SJCRH30 (cell line): Measurements from ENCODE around the gene CELF5. TPM values are rescaled to one million over a fixed set of nuclear protein-coding genes. Genes with fewer than 3 reads are reported as not detected.
A peak's percentile ranks its signal among the peaks of the same experiment; 100 is the strongest.
"Not testable (repeated sequence)": the region's sequence is repeated elsewhere in the genome, so short reads cannot be mapped to it uniquely, and the experiment has no call there.

ENCODE experiments used
- DNase-seq, 2 experiments: peaks; one replicate each; pipeline ENCODE4 v3.0.0-alpha.2; 2015 to 2020
- H3K27ac ChIP-seq: fragments of 250-450 bp; sonication (Bioruptor Pico); 2 replicates; pipeline ENCODE4 v1.5.1; 2020; ENCODE audit warnings: mild to moderate bottlenecking, moderate library complexity
- H3K27me3 ChIP-seq: fragments of 250-450 bp; sonication (Bioruptor Pico); 2 replicates; pipeline ENCODE4 v1.5.1; 2020; ENCODE audit warnings: mild to moderate bottlenecking, moderate library complexity
- H3K36me3 ChIP-seq: fragments of 250-450 bp; sonication (Bioruptor Pico); 2 replicates; pipeline ENCODE4 v1.5.1; 2020; ENCODE audit warnings: mild to moderate bottlenecking, moderate library complexity
- H3K4me1 ChIP-seq: fragments of 250-450 bp; sonication (Bioruptor Pico); 2 replicates; pipeline ENCODE4 v1.5.1; 2020; ENCODE audit warnings: mild to moderate bottlenecking, moderate library complexity
- H3K4me3 ChIP-seq: fragments of 250-450 bp; sonication (Bioruptor Pico); 2 replicates; pipeline ENCODE4 v1.5.1; 2020; ENCODE audit warnings: mild to moderate bottlenecking, moderate library complexity
- H3K9me3 ChIP-seq: fragments of 250-450 bp; sonication (Bioruptor Pico); replicated peaks from 2 replicates; pipeline ENCODE4 v1.5.1; 2020; ENCODE audit warnings: mild to moderate bottlenecking, moderate library complexity
- total RNA-seq: library from RNA; depleted of rRNA; stranded (reverse); fragments of >200 nt; shearing (Covaris generic); gene quantifications from 2 replicates; pipeline ENCODE4 v1.2.3, GENCODE V29; 2014

CELF5 gene
- total RNA-seq, 1 experiment from 2014 or later, result not detected

- Histone ChIP-seq H3K9me3 (no peaks in the 10 kb centered on the region), H3K4me1 (no peaks in the 10 kb centered on the region), H3K27me3 (no peaks in the 10 kb centered on the region), H3K36me3 (peaks cover 15% of the 10 kb centered on the region), H3K4me3 (no peak overlapping the region), H3K27ac (no peak overlapping the region)
- DNase-seq, result peak; percentile 45 to 60
Observed at GRCh38 chr19:3210347-3211017, 14.0 kb upstream of the CELF5 start.

GRCh38 chr19:3211191-3211590, 13.3 kb upstream of the CELF5 start:
- no peak for DNase-seq
- H3K4me1 ChIP-seq, result no peaks in the 10 kb centered on the region
- H3K4me3 ChIP-seq, result no peak overlapping the region
- H3K27me3 ChIP-seq, result no peaks in the 10 kb centered on the region
- no peaks in the 10 kb centered on the region for H3K9me3 ChIP-seq
- H3K27ac ChIP-seq, result no peak overlapping the region
- peaks cover 15% of the 10 kb centered on the region for H3K36me3 ChIP-seq

GRCh38 chr19:3213159-3213558, 11.3 kb upstream of the CELF5 start:
- no peaks in the 10 kb centered on the region for H3K9me3 ChIP-seq
- no peaks in the 10 kb centered on the region for H3K36me3 ChIP-seq
- no peak overlapping the region for H3K27ac ChIP-seq
- no peaks in the 10 kb centered on the region for H3K27me3 ChIP-seq
- DNase-seq, result no peak
- no peak overlapping the region for H3K4me3 ChIP-seq
- no peaks in the 10 kb centered on the region for H3K4me1 ChIP-seq

GRCh38 chr19:3216874-3217273, 7.6 kb upstream of the CELF5 start:
- Histone ChIP-seq H3K4me3 (no peak overlapping the region), H3K4me1 (no peaks in the 10 kb centered on the region), H3K27ac (no peak overlapping the region), H3K27me3 (no peaks in the 10 kb centered on the region), H3K9me3 (no peaks in the 10 kb centered on the region), H3K36me3 (no peaks in the 10 kb centered on the region)
- no peak for DNase-seq

GRCh38 chr19:3220576-3220975, 3.9 kb upstream of the CELF5 start:
- H3K36me3 ChIP-seq, result no peaks in the 10 kb centered on the region
- no peak for DNase-seq
- no peak overlapping the region for H3K27ac ChIP-seq
- no peak overlapping the region for H3K4me3 ChIP-seq
- no peaks in the 10 kb centered on the region for H3K4me1 ChIP-seq
- H3K9me3 ChIP-seq, result no peaks in the 10 kb centered on the region
- no peaks in the 10 kb centered on the region; the same call in 1 of the 2 replicates for H3K27me3 ChIP-seq

- H3K27me3 ChIP-seq, H3K4me3 ChIP-seq, H3K4me1 ChIP-seq, DNase-seq, H3K9me3 ChIP-seq, H3K36me3 ChIP-seq, H3K27ac ChIP-seq: not testable (repeated sequence)
Observed at GRCh38 chr19:3221576-3221975, 2.9 kb upstream of the CELF5 start.

GRCh38 chr19:3222709-3223108, 1.8 kb upstream of the CELF5 start:
- no peak for DNase-seq

GRCh38 chr19:3225169-3225485, 666 bp downstream of the CELF5 start:
- H3K4me3 ChIP-seq, result no peak overlapping the region
- H3K27ac ChIP-seq, result no peak overlapping the region
- no peaks in the 10 kb centered on the region for H3K36me3 ChIP-seq
- no peaks in the 10 kb centered on the region for H3K9me3 ChIP-seq
- H3K27me3 ChIP-seq, result peaks cover 24% of the 10 kb centered on the region
- H3K4me1 ChIP-seq, result no peaks in the 10 kb centered on the region
- DNase-seq, result no peak

More at GRCh38 chr19:3222709-3223108, 1.8 kb upstream of the CELF5 start:
- no peak overlapping the region for H3K4me3 ChIP-seq
- H3K27ac ChIP-seq, result no peak overlapping the region
- H3K36me3 ChIP-seq, result no peaks in the 10 kb centered on the region
- H3K9me3 ChIP-seq, result no peaks in the 10 kb centered on the region
- H3K27me3 ChIP-seq, result peaks cover 15% of the 10 kb centered on the region
- no peaks in the 10 kb centered on the region for H3K4me1 ChIP-seq

GRCh38 chr19:3225677-3226093, 1.2 kb downstream of the CELF5 start:
- Histone ChIP-seq H3K4me3 (no peak overlapping the region), H3K9me3 (no peaks in the 10 kb centered on the region), H3K36me3 (no peaks in the 10 kb centered on the region), H3K4me1 (no peaks in the 10 kb centered on the region), H3K27ac (no peak overlapping the region), H3K27me3 (peaks cover 24% of the 10 kb centered on the region)
- no peak for DNase-seq

GRCh38 chr19:3227054-3227626, 2.7 kb downstream of the CELF5 start:
- DNase-seq, result no peak
- H3K36me3 ChIP-seq, result no peaks in the 10 kb centered on the region
- H3K9me3 ChIP-seq, result no peaks in the 10 kb centered on the region
- H3K27ac ChIP-seq, result no peak overlapping the region
- H3K4me1 ChIP-seq, result no peaks in the 10 kb centered on the region
- no peak overlapping the region for H3K4me3 ChIP-seq
- peaks cover 24% of the 10 kb centered on the region for H3K27me3 ChIP-seq

- H3K36me3 ChIP-seq, result no peaks in the 10 kb centered on the region
- H3K4me3 ChIP-seq, result no peak overlapping the region
- H3K4me1 ChIP-seq, result no peaks in the 10 kb centered on the region
- no peak for DNase-seq
- no peak overlapping the region for H3K27ac ChIP-seq
- peaks cover 24% of the 10 kb centered on the region for H3K27me3 ChIP-seq
- no peaks in the 10 kb centered on the region for H3K9me3 ChIP-seq
Observed at GRCh38 chr19:3229346-3229743, 4.9 kb downstream of the CELF5 start.

- Histone ChIP-seq H3K27me3 (peaks cover 24% of the 10 kb centered on the region), H3K4me3 (no peak overlapping the region), H3K9me3 (no peaks in the 10 kb centered on the region), H3K4me1 (no peaks in the 10 kb centered on the region), H3K36me3 (no peaks in the 10 kb centered on the region), H3K27ac (no peak overlapping the region)
- DNase-seq, result no peak
Observed at GRCh38 chr19:3229888-3230496, 5.5 kb downstream of the CELF5 start.

GRCh38 chr19:3231288-3231687, 6.8 kb downstream of the CELF5 start:
- Histone ChIP-seq H3K27ac (no peak overlapping the region), H3K9me3 (no peaks in the 10 kb centered on the region), H3K4me3 (no peak overlapping the region), H3K27me3 (peaks cover 19% of the 10 kb centered on the region), H3K36me3 (no peaks in the 10 kb centered on the region), H3K4me1 (no peaks in the 10 kb centered on the region)
- DNase-seq, result no peak

- DNase-seq, result no peak
- Histone ChIP-seq H3K4me1 (no peaks in the 10 kb centered on the region), H3K27me3 (peaks cover 5% of the 10 kb centered on the region; the same call in 1 of the 2 replicates), H3K4me3 (no peak overlapping the region), H3K9me3 (no peaks in the 10 kb centered on the region), H3K27ac (no peak overlapping the region), H3K36me3 (no peaks in the 10 kb centered on the region)
Observed at GRCh38 chr19:3233116-3233515, 8.7 kb downstream of the CELF5 start.

- peaks cover 3% of the 10 kb centered on the region; the same call in 1 of the 2 replicates for H3K27me3 ChIP-seq
- H3K36me3 ChIP-seq, result no peaks in the 10 kb centered on the region
- DNase-seq, result no peak
- H3K9me3 ChIP-seq, result no peaks in the 10 kb centered on the region
- H3K27ac ChIP-seq, result no peak overlapping the region
- H3K4me3 ChIP-seq, result no peak overlapping the region
- no peaks in the 10 kb centered on the region for H3K4me1 ChIP-seq
Observed at GRCh38 chr19:3233831-3234230, 9.4 kb downstream of the CELF5 start.

- no peaks in the 10 kb centered on the region for H3K9me3 ChIP-seq
- no peaks in the 10 kb centered on the region for H3K27me3 ChIP-seq
- DNase-seq, result peak in 1 of 2 experiments; percentile 27
- H3K4me1 ChIP-seq, result no peaks in the 10 kb centered on the region
- H3K27ac ChIP-seq, result no peak overlapping the region
- H3K4me3 ChIP-seq, result no peak overlapping the region
- no peaks in the 10 kb centered on the region for H3K36me3 ChIP-seq
Observed at GRCh38 chr19:3234800-3235199, 10.3 kb downstream of the CELF5 start.
